ENCODE data around the gene CHRM1.

DNA sequence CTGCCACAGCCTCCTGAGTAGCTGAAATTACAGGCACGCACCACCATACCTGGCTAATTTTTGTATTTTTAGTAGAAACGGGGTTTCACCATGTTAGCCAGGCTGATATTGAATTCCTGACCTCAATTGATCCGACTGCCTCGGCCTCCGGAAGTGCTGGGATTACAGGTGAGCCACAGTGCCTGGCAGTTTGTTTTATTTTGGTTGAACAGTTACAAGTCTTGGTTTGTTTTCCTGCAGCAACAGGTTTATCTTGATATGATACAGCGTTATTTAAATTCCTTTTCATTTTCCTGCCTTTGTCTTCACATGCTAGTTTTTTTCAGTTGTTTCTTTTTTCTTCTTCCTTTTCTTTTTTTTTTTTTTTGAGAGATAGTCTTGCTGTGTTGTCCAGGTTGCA is 44.5 kb downstream of the CHRM1 start:
- TF ChIP-seq, protein P1, sequence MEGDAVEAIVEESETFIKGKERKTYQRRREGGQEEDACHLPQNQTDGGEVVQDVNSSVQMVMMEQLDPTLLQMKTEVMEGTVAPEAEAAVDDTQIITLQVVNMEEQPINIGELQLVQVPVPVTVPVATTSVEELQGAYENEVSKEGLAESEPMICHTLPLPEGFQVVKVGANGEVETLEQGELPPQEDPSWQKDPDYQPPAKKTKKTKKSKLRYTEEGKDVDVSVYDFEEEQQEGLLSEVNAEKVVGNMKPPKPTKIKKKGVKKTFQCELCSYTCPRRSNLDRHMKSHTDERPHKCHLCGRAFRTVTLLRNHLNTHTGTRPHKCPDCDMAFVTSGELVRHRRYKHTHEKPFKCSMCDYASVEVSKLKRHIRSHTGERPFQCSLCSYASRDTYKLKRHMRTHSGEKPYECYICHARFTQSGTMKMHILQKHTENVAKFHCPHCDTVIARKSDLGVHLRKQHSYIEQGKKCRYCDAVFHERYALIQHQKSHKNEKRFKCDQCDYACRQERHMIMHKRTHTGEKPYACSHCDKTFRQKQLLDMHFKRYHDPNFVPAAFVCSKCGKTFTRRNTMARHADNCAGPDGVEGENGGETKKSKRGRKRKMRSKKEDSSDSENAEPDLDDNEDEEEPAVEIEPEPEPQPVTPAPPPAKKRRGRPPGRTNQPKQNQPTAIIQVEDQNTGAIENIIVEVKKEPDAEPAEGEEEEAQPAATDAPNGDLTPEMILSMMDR (IDR thresholded peaks at IDR 0.05; ENCODE audit: insufficient read depth, low read length), result no peak
- TF ChIP-seq, protein P2, sequence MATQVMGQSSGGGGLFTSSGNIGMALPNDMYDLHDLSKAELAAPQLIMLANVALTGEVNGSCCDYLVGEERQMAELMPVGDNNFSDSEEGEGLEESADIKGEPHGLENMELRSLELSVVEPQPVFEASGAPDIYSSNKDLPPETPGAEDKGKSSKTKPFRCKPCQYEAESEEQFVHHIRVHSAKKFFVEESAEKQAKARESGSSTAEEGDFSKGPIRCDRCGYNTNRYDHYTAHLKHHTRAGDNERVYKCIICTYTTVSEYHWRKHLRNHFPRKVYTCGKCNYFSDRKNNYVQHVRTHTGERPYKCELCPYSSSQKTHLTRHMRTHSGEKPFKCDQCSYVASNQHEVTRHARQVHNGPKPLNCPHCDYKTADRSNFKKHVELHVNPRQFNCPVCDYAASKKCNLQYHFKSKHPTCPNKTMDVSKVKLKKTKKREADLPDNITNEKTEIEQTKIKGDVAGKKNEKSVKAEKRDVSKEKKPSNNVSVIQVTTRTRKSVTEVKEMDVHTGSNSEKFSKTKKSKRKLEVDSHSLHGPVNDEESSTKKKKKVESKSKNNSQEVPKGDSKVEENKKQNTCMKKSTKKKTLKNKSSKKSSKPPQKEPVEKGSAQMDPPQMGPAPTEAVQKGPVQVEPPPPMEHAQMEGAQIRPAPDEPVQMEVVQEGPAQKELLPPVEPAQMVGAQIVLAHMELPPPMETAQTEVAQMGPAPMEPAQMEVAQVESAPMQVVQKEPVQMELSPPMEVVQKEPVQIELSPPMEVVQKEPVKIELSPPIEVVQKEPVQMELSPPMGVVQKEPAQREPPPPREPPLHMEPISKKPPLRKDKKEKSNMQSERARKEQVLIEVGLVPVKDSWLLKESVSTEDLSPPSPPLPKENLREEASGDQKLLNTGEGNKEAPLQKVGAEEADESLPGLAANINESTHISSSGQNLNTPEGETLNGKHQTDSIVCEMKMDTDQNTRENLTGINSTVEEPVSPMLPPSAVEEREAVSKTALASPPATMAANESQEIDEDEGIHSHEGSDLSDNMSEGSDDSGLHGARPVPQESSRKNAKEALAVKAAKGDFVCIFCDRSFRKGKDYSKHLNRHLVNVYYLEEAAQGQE (IDR thresholded peaks at IDR 0.05; ENCODE audit: insufficient replicate concordance, low read depth), result no peak

Measured in HL-60 (cell line).